ENCODE measurements around the gene AADACL3.
"Not testable (repeated sequence)": the region's sequence is repeated elsewhere in the genome, so short reads cannot be mapped to it uniquely, and the experiment has no call there.

AADACL3 gene

DNA sequence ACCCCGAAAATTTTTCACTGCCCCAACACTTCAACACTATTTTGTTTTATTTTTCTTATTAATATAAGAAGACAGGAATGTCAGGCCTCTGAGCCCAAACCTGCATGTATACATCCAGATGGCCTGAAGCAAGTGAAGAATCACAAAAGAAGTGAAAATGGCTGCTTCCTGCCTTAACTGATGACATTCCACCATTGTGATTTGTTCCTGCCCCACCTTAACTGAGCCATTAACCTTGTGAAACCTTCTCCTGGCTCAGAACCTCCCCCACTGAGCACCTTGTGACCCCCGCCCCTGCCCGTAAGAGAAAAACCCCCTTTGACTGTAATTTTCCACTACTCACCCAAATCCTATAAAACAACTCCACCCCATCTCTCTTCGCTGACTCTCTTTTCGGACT, 2.3 kb upstream of the AADACL3 start:
- in situ Hi-C loops (cut with MboI; ENCODE audit: low sequenced_read_pairs) = not testable (repeated sequence)

- in situ Hi-C loops (cut with MboI; ENCODE audit: low sequenced_read_pairs) = no loop called here
These were observed 1.0 kb upstream of the AADACL3 start for GRCh38 chr1:12714710-12715475.

DNA sequence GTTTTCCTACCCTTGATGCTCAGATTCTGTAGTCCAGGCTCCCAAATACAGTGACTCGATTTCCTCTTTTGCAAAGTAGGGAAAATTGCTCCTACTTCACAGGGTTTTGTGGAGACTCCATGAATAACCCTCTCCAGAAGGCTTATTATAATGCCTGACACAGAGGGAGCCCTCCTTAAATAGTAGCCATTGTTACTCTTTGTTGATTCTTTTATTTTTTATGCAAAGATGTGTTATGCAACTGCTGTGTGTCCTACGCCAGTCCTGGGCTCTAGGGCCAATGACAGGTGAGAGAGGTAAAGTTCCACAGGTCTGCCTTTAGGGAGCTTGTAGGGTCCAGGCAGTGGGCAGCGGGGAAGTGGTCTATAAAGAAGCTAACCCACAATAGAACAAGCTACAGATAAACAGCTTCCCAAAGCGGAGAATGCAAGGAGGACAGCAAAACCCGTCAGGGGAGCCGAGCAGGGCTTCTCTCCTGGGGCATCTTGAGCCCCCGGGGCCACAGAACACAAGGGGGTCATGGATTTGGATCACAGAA, 1.5 kb downstream of the AADACL3 start:
- in situ Hi-C loops (cut with MboI; ENCODE audit: low sequenced_read_pairs) = no loop called here

DNA sequence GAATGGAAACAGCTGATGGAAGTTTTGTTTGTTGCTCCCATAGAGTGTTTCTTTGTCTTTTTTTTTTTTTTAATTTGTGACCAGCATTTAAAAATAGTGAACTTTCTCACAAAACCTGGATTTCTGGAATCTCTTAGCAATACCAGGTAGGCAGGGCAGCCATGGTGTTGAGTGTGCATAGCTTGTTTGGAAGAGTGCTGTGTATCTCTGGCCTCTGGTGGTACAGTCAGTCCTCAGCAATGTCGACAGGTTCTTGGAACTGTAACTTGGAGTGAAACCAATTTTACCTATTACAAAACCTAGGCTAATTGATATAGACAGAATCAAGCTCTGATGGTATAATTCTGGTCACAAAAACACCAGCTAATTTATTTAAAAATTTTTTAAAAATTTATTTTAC, 6.7 kb downstream of the AADACL3 start:
- in situ Hi-C loops (cut with MboI; ENCODE audit: low sequenced_read_pairs) = no loop called here

DNA sequence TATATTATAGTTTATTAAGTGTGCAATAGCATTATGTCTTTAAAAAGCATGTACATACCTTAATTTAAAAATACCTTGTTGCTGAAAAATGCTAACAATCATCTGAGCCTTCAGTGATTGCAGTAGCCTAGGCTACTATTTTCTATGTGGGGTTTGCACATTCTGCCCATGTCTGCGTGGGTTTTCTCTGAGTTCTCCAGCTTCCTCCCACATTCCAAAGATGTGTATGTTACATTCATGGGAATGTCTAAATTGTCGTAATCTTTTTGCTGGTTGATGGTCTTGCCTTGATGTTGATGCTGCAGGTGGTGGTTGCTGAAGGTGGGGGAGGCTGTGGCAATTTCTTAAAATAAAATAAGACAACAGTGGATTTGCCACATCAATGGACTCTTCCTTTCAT, 12.5 kb downstream of the AADACL3 start:
- in situ Hi-C loops (cut with MboI; ENCODE audit: low sequenced_read_pairs) = no loop called here

DNA sequence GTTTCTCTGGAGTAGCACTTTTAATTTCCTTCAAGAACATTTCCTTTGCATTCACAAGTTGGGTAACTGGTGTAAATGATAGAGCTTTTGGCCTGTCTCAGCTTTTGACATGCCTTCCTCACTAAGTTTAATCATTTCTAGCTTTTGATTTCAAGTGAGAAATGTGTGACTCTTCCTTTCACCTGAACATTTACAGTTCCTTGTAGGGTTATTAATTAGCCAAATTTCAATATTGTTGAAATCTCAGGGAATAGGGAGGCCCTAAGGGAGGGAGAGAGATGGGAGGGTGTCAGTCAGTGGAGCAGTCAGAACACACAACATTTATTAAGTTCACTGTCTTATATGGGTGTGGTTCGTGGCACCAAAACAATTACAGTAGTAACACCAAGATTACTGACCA, 14.2 kb downstream of the AADACL3 start:
- in situ Hi-C loops (cut with MboI; ENCODE audit: low sequenced_read_pairs) = no loop called here

DNA sequence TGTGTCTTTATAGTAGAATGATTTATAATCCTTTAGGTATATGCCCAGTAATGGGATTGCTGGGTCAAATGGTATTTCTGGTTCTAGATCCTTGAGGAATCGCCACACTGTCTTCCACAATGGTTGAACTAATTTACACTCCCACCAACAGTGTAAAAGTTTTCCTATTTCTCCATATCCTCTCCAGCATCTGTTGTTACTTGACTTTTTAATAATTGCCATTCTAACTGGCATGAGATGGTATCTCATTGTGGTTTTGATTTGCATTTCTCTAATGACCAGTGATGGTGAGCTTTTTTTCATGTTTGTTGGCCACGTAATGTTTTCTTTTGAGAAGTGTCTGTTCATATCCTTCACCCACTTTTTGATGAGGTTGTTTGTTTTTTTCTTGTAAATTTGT, 15.2 kb downstream of the AADACL3 start:
- in situ Hi-C loops (cut with MboI; ENCODE audit: low sequenced_read_pairs) = not testable (repeated sequence)

DNA sequence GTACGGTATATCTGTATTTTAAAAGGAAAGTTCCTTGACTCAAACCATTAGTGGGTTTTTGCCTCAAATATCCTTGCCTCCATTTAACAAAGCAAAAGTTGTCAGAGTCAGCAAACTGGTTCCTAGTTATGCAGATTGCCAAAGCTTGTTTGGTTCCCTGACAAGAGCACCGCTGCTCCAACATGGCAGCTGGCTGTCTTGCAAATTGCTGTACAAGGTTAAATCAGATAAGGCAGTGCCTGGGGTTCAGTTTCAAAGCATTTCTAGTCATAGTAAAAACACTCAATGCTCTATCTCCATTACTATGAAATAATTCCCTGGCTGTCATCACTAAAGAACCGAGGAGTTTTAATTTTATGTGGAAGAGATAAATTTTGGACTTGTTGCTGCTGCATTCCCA, 18.7 kb downstream of the AADACL3 start:
- in situ Hi-C loops (cut with MboI; ENCODE audit: low sequenced_read_pairs) = no loop called here

- in situ Hi-C loops (cut with MboI; ENCODE audit: low sequenced_read_pairs) = no loop called here
These were observed 23.0 kb downstream of the AADACL3 start for GRCh38 chr1:12738934-12739333.

DNA sequence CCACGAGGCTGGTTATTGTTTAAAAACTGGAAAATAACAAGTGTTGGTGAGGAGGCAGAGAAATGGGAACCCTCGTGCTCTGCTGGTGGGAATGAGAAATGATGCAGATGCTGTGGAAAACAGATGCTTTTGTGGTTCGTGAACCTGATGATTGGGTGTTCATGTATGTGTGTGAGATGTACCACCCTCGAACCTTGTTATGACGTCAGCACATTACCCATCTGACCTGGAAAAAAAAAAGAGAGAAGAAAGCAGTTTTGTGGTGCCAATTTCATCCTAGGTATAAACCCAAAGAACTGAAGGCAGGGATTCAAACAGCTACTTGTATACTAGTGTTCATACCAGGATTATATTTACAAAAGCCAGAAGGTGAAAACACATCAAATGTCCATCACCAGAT, 23.7 kb downstream of the AADACL3 start:
- in situ Hi-C loops (cut with MboI; ENCODE audit: low sequenced_read_pairs) = no loop called here

- in situ Hi-C loops (cut with MboI; ENCODE audit: low sequenced_read_pairs) = no loop called here
These were observed 26.0 kb downstream of the AADACL3 start for GRCh38 chr1:12741946-12742345.

GRCh38 chr1:12745126-12745991, 29.4 kb downstream of the AADACL3 start:
- in situ Hi-C loops (cut with MboI; ENCODE audit: low sequenced_read_pairs) = no loop called here

GRCh38 chr1:12745992-12746323, 30.0 kb downstream of the AADACL3 start, which contains the start of gene CFAP107:
Gene CFAP107 (plus strand): TSS chr1:12746200. CDS start chr1:12746431, 231 bp downstream.
- in situ Hi-C loops (cut with MboI; ENCODE audit: low sequenced_read_pairs) = no loop called here

DNA sequence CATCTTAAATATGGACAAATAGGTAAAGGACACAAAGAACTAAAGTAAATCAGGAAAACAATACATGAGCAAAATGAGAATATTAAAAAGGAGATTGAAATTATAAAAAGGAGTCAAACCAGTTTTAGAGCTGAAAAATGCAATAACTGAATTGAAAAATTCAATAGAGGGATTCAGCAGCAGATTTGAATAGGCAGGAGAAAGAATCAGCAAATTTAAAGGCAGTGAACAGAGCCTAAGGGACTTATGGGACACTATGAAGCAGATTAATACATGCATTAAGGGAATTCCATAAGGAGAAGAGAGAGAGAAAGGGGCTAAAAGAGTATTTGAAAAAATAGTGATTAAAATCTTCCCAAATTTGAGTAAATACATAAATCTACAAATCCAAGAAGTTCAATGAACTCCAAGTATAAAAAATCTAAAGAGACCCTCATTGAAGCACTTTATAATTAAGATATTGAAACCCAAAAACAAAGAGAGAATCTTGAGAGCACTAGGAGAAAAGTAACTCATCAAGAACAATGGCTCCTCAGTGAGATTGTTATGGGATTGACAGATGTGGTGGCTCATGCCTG, 33.0 kb downstream of the AADACL3 start:
- in situ Hi-C loops (cut with MboI; ENCODE audit: low sequenced_read_pairs) = no loop called here

GRCh38 chr1:12754738-12755137, 38.8 kb downstream of the AADACL3 start:
- in situ Hi-C loops (cut with MboI; ENCODE audit: low sequenced_read_pairs) = no loop called here

GRCh38 chr1:12756273-12756672, 40.4 kb downstream of the AADACL3 start:
- in situ Hi-C loops (cut with MboI; ENCODE audit: low sequenced_read_pairs) = no loop called here

DNA sequence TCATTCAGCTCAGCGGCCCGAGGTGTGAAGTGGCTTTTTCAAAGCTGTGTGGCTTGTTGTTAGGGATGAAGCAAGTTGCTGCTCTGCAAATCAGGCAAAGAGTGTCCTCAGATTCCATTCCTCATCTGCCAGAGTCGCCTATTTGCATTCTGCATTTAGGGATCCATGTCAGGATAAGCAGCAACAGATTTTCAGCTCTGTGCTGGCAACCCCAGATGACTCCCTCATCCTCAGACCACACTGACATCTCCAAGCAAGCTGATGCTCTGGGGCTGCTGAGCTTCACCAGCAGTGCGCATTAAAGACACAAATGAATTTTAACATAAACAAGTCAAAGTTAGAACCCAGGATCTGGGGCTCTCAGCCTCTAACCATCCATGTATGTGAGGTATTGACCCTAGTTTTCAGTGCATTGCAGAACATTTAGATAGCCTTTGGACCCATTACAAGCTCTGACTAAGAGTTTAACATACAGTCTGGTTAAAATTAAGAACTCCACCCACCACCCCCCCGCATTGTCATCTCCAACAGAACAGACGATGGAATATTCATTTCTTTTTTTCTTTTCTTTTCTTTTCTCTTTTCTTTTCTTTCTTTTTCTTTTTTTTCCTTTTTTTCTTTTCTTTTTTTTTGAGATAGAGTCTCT, 41.0 kb downstream of the AADACL3 start:
- in situ Hi-C loops (cut with MboI; ENCODE audit: low sequenced_read_pairs) = no loop called here

DNA sequence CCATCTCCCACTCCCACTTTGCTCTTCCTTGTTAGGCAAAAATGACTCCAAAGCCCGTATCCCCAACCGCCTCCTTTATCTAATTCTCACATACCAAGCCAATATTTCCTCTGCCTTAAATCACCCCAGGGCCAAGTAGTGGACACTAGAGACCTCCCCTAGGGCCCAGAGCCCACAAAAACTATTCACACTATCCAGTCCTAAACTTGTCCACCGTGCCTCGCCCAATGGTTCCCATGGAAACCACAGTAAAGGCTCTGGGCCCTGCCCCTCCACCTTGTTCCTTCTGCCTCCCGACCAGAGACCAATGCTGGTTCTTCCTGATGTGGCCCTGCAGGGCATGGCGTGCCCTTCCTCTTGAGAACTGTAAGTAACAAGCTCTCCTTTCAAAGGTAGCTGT, 41.9 kb downstream of the AADACL3 start:
- in situ Hi-C loops (cut with MboI; ENCODE audit: low sequenced_read_pairs) = no loop called here

- in situ Hi-C loops (cut with MboI; ENCODE audit: low sequenced_read_pairs) = no loop called here
These were observed 44.4 kb downstream of the AADACL3 start for GRCh38 chr1:12760256-12760795.

DNA sequence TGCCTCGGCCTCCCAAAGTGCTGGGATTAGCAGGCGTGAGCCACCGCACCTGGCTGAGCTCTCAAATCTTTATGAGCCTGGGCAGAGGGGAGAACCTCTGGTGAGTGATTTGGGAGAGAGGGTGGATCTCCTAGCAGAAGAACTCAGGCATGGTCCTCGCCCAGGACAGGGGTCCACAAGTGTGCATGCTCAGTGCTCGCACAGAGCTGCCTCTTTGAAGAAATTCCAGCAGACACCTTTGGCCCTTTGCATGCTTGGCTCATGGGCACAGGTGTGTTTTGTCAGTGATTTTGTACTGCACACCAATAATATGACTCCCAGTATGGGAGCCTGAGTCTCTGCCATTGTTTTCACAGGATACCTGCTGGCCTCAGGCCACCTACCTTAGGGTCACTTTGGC, 45.9 kb downstream of the AADACL3 start:
- in situ Hi-C loops (cut with MboI; ENCODE audit: low sequenced_read_pairs) = no loop called here

- in situ Hi-C loops (cut with MboI; ENCODE audit: low sequenced_read_pairs) = no loop called here
These were observed 46.9 kb downstream of the AADACL3 start for GRCh38 chr1:12762766-12763165.

Measured in hTERT RPE-1 (cell line).